HCT116 (cell line): ENCODE measurements around the gene GGA1.

Source experiments
- CEBPB ChIP-seq: IDR thresholded peaks from 2 replicates; pipeline ENCODE4 v1.6.1; 2012; ENCODE audit warnings: low read depth
- EZH2 ChIP-seq: fragments of 200-600 bp; sonication (generic); IDR thresholded peaks from 2 replicates; pipeline ENCODE4 v1.6.1; 2017; ENCODE audit warnings: antibody characterized with exemption, mixed run types
- EZH2phosphoT487 ChIP-seq: fragments of 200-600 bp; IDR thresholded peaks from 2 replicates; pipeline ENCODE4 v1.6.1; 2018; ENCODE audit warnings: antibody characterized with exemption, borderline replicate concordance
- FOSL1 ChIP-seq: IDR thresholded peaks from 2 replicates; pipeline ENCODE4 v1.6.1; 2012; ENCODE audit warnings: low read depth
- POLR2AphosphoS5 ChIP-seq: IDR thresholded peaks from 2 replicates; pipeline ENCODE4 v1.6.1; 2011; ENCODE audit warnings: mild to moderate bottlenecking, low read depth, low read length, moderate library complexity
- RAD21 ChIP-seq: IDR thresholded peaks from 2 replicates; pipeline ENCODE4 v1.6.1; 2012; ENCODE audit warnings: low read depth, mild to moderate bottlenecking
- TCF7L2 ChIP-seq: IDR thresholded peaks from 2 replicates; pipeline ENCODE4 v1.7.0; 2011; ENCODE audit warnings: borderline replicate concordance, inconsistent platforms; ENCODE audit not compliant: insufficient read depth, insufficient read length; ENCODE audit errors: extremely low read depth
- ZBTB33 ChIP-seq: IDR thresholded peaks from 2 replicates; pipeline ENCODE4 v1.6.1; 2011; ENCODE audit warnings: mild to moderate bottlenecking, low read length, moderate library complexity; ENCODE audit not compliant: insufficient replicate concordance; ENCODE audit errors: extremely low read depth
- ZFX ChIP-seq: fragments of 450-650 bp; IDR thresholded peaks from 2 replicates; pipeline ENCODE4 v1.6.1; 2017
- TF ChIP-seq, protein P1 (sequence below), 3 experiments: fragments of 200-600 bp in 1 of 3; sonication (generic) in 1 of 3; IDR thresholded peaks in 2 of 3; conservative IDR thresholded peaks in 1 of 3; 2 replicates each; pipeline ENCODE4 v1.5.1; 2012 to 2017; ENCODE audit warnings: low read depth in 2 of 3, low read length in 2 of 3, antibody characterized with exemption in 1 of 3, borderline replicate concordance in 1 of 3, control low read depth in 1 of 3, mild to moderate bottlenecking in 1 of 3, mixed read lengths in 1 of 3, mixed run types in 1 of 3, moderate library complexity in 1 of 3; ENCODE audit not compliant: insufficient read depth in 1 of 3

- TF ChIP-seq ZFX (no peak), EZH2phosphoT487 (no peak), EZH2 (no peak), RAD21 (no peak), TCF7L2 (no peak), FOSL1 (no peak), ZBTB33 (no peak), CEBPB (no peak), POLR2AphosphoS5 (no peak)
- TF ChIP-seq, protein P1, sequence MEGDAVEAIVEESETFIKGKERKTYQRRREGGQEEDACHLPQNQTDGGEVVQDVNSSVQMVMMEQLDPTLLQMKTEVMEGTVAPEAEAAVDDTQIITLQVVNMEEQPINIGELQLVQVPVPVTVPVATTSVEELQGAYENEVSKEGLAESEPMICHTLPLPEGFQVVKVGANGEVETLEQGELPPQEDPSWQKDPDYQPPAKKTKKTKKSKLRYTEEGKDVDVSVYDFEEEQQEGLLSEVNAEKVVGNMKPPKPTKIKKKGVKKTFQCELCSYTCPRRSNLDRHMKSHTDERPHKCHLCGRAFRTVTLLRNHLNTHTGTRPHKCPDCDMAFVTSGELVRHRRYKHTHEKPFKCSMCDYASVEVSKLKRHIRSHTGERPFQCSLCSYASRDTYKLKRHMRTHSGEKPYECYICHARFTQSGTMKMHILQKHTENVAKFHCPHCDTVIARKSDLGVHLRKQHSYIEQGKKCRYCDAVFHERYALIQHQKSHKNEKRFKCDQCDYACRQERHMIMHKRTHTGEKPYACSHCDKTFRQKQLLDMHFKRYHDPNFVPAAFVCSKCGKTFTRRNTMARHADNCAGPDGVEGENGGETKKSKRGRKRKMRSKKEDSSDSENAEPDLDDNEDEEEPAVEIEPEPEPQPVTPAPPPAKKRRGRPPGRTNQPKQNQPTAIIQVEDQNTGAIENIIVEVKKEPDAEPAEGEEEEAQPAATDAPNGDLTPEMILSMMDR (IDR thresholded peaks at IDR 0.05 in 2 of 3, conservative IDR thresholded peaks at IDR 0.05 in 1 of 3; ENCODE audit: borderline replicate concordance in 1 of 3, insufficient read depth in 1 of 3, low read depth in 2 of 3, low read length in 2 of 3), result no peak
These were observed 42.8 kb upstream of the GGA1 start for GRCh38 chr22:37565830-37566229.
